GM19463 (cell line): ENCODE results near the gene KRTAP10-3.

Source experiments
- ATAC-seq: cut with Tn5 transposase; IDR thresholded peaks from one replicate; pipeline ENCODE4 v1.9.1; 2021; ENCODE audit warnings: mild to moderate bottlenecking, moderate library complexity; ENCODE audit not compliant: unreplicated experiment

KRTAP10-3 gene

GRCh38 chr21:44520326-44521300 is 38.0 kb downstream of the KRTAP10-3 start:
- no peak for ATAC-seq

DNA sequence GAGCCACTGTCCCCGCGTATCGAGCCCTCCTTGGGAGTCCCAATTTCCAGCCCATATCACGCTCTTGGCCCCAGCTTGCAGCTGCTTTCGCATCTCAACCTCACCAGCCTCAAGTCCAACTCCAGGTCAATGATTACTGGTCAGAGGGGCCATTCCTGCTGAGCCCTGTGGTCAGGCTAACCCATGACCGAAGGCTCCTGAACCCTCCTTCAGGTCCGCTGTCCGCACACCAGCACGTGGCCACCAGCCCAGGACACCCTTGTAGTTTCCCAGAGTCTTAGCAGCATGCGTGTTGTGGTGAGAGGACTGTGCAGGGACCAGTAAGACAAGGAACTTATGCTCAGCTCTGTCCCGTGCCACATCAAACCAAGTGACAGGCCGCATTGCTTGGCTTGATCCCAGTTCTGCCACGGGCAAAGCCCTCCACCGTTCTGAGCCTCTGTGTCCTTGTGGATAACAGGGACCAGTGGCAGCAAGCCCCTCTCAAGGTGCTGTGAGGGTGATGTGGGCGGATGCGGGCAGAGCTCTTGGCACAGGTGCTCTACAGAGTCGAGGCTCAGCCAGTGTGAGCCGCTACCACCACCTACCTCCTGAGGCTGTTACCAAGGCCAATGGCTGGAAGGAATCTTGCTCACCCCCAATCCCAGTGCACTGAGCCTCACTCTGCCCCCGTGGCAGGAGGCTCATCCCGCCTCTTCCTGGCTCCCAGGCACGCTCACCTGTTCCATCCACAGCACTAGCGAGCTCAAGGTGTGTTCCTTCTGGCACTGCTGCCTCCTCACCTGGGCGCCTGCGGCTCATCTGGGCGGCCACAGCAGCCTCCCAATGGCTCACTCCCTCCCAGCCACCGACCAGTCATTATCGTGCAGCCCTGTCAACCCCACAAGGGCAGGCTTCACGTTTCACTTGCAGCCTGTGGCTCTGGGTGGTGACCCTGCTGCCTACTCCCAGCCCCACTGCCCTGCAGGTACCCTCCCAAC is 39.0 kb downstream of the KRTAP10-3 start:
- no peak for ATAC-seq

GRCh38 chr21:44518686-44519085 is 39.9 kb downstream of the KRTAP10-3 start:
- no peak for ATAC-seq

DNA sequence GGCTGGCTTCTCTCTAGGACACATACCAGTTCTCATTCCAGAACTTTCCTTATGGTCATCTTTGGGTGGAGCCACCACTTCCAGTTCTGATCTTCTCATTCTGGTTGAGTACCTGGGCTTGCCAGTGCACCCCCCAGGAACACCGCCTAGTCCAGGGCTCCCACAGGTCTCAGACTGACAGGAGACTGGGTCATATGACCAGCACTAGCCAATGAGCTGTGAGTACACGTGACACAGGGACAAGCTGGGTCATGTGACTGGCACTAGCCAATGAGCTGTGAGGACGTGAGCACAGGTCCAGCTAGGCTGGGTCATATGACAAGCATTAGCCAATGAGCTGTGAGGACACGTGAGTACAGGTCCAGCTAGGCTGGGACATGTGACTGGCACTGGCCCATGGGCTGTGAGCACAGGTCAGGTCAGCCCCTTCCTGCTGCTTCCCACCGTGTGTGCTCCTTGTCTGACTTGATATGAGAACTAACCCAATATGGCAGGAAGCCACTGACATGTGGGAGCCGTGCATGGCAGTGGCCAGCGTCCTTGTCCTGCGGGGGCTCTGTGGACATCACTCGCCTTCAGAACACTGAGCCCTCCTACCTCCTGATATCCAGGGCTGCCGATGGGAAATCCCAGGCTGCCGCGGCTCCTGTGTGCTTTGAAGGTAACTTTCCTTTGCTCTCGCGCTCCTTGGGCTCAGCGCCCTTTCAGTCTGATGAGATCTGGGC is 41.3 kb downstream of the KRTAP10-3 start:
- ATAC-seq = no peak

DNA sequence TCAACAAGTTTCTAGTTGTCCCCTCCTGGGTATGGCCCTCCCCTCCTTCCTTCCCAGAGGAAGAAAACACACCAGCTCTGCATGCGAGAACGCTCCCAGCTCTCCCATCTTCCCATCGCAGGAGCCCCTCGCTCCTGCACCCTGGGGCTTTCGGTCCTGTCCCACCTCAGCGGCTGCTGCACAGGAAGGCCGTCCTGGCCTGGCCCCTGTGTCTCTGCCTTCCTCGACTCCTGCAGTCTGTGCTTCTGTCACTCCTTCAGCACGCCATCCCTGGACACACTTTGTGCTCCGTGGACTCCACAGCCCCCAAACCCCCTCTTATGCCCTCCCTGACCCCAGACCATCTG is 41.8 kb downstream of the KRTAP10-3 start:
- no peak for ATAC-seq

- ATAC-seq = no peak
Measured at GRCh38 chr21:44516342-44516741, 42.3 kb downstream of the KRTAP10-3 start.

DNA sequence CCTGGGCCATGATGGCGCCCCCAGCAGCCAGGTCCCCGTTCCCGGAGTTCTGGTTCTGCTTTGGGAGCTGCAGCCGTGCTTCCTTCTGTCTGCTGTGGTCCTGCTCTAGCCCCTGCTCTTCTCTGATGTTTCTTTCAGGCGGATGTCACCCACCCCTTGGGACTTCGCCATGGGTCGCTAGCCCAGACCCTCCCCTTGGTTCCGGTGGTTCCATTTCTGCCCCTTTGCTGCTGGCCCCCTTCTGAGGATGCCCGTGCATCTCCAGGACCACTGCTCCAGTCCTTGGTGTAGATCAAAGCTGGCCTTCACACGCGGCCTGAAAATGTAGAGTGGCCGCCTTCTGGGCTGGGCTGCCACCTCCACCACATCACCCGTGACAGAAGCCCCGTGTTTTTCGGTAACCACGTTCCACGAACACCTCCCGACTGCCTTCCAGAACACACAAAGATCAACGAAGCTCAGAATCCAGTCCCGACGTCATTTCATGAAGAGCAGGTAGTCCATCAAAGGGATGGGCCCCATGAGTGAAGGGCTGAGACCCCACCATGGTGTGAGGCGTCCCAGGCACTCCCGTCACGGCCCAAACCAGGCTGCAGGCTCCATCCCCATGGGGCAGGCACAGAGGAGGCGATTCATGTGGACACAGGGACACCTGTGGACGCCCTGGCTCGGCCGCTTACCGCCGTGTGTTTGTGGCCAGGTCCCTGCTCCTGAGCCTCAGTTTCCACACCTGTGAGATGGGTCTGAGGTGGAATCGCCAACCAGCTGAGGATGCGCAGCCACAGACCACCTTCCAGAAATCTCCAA is 43.0 kb downstream of the KRTAP10-3 start:
- ATAC-seq = no peak

GRCh38 chr21:44514746-44515358 is 43.7 kb downstream of the KRTAP10-3 start:
- no peak for ATAC-seq

GRCh38 chr21:44514218-44514520 is 44.4 kb downstream of the KRTAP10-3 start:
- ATAC-seq = no peak

GRCh38 chr21:44513389-44514217 is 45.0 kb downstream of the KRTAP10-3 start:
- no peak for ATAC-seq

GRCh38 chr21:44512496-44513388 is 45.9 kb downstream of the KRTAP10-3 start:
- no peak for ATAC-seq

DNA sequence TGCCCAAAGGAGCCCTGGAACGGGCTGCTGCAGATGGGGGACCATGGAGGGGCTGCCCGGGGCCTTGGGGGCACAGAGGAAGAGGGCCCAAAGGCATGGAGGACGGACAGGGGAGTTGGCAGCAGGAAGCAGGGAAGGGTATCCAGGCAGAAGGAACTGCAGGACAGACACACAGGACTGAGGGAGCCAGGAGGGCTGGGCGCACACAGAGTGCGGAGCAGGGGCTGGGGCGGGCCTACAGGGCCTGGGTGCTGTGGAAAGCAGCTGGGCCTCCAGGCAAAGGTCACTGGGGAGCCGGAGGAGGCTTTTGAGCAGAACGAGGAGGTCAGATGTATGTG is 46.7 kb downstream of the KRTAP10-3 start:
- no peak for ATAC-seq

DNA sequence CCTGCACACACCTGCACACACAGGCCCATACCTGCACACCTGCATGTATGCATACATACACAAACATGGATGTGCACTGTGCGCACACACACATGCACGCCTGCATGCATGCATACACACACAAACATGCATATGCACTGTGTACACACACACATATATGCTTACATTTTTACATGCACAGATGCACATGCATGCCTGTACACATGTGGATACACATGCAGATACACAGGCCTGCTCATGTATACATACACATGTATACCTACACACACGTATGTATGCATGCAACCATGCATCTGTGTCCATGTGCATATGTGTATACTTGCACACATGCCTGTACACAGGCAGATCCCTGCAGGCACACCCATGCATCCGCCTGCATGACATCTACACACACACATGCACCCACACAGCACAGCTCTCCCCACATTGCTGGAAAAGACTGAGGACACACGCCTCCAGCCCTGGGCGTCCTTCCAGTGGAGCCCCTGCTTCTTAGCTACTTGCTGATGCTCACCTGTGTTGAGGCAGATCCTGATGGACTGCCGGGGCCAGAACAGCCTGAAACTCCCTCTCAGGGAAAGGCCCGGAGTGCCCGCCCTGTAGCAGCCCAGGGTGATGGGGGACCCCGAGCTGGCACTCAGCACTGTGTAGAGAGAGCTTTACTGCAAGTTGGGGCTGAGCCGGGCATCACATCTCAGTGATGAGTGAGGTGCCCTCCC is 47.2 kb downstream of the KRTAP10-3 start:
- no peak for ATAC-seq

DNA sequence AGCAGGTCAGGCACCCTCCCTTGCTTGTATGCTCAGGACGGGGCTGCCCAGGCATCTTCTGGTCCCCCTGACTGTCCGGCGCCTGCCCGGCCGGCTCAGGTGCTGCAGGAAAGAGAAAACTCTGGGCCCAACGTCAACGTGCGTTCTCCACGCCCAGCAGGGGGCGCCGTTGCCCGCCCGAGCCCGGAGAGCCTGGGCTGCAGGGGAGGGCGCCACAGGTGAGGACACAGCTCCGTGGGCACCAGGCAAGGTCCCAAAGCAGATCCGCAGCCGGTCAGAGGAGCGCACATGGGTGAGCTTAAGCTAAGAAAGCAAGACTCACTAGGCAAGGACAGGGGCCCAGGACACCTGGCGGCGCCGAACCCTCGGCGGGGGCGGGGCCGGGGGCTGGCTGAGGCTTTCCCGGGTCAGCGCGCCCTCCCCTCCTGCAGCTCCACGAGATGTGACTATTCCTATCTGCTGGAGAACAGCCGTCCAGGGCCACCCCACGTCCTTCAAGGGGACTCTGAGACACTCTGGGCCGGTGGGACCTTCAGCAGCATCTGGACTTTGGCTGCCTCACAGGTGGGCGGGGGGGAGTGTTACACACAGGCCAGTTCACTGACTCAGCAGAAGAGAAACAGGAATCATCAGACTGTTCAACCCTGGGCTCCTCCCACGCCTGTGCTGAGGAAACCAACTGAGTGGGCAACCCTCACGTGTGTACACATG is 47.9 kb downstream of the KRTAP10-3 start:
- no peak for ATAC-seq

DNA sequence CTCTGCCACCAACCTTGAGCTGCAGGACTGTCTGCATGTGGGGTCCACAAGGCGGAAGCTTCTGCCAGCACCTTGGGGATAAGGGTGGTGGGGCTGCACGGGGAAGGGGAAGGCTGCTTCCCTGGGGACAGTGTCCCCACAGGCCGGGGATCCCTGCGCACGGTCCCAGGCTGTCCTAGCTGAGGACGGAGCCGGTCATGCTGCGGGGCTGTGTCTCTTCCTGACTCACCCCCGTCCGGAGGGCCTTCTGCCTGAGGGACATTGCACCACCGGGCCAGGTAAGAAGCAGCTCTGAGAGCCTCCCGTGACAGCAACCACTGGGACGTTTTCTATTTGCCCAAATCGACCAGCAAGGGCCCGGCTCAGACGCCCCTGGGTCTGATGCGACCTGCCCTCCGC is 48.5 kb downstream of the KRTAP10-3 start:
- ATAC-seq = no peak

DNA sequence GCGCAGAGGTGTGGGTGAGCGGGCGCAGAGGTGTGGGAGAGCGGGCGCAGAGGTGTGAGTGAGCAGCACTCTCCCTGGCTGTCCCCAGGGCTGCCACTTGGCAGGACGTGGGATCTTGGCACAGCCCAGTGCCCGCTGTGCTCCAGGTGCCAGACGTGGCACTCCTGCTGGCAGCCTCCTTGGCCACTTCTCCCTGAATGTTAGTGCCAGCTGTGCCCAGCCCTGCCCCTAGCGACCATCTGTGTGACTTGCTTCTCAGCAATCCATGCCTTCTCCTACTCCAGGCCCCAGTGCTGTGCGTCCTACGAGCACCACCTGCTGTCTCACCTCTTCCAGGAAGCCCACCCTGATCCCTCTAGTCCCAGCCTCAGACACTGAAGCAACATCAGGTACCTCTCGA is 49.1 kb downstream of the KRTAP10-3 start:
- no peak for ATAC-seq
